Suprapubic skin (tissue), 4 donors: Measurements from ENCODE around the gene CCDC7. TPM values are rescaled to one million over a fixed set of nuclear protein-coding genes. Genes with fewer than 3 reads are reported as not detected.

Experiments
- DNase-seq, 2 donors: peaks; one replicate each; pipeline ENCODE4 v3.0.0-alpha.2; 2019; ENCODE audit warnings: low spot score in 2 of 2
- H3K27ac ChIP-seq: fragments of 200-600 bp; sonication (generic); one replicate; pipeline ENCODE4 v1.5.1; 2019
- H3K27me3 ChIP-seq: fragments of 200-600 bp; sonication (generic); one replicate; pipeline ENCODE4 v1.5.1; 2019
- H3K36me3 ChIP-seq: fragments of 200-600 bp; sonication (generic); one replicate; pipeline ENCODE4 v1.5.1; 2019
- H3K4me1 ChIP-seq: fragments of 200-600 bp; sonication (generic); one replicate; pipeline ENCODE4 v1.5.1; 2019
- H3K4me3 ChIP-seq: fragments of 200-600 bp; sonication (generic); one replicate; pipeline ENCODE4 v1.5.1; 2019; ENCODE audit warnings: mild to moderate bottlenecking
- H3K9me3 ChIP-seq: fragments of 200-600 bp; sonication (generic); one replicate; pipeline ENCODE4 v1.5.1; 2019
- EP300 ChIP-seq: sonication (generic); formaldehyde crosslinking; IDR thresholded peaks from one replicate; pipeline ENCODE4 v1.6.1; 2017; ENCODE audit warnings: antibody characterized with exemption
- POLR2A ChIP-seq, 2 donors: fragments of 450-650 bp; IDR thresholded peaks; one replicate each; pipeline ENCODE4 v1.6.1; 2017; ENCODE audit warnings: antibody characterized with exemption in 2 of 2, mild to moderate bottlenecking in 2 of 2, moderate library complexity in 2 of 2
- POLR2AphosphoS5 ChIP-seq, 3 donors: sonication (generic); formaldehyde crosslinking; IDR thresholded peaks; one replicate each; pipeline ENCODE4 v1.6.1; 2017; ENCODE audit warnings: antibody characterized with exemption in 3 of 3
- WGBS: methylation state at CpG from one replicate; pipeline ENCODE4 v1.1.5; 2018; 5-methylcytosine and 5-hydroxymethylcytosine counted together
- total RNA-seq, 4 donors: library from RNA; depleted of rRNA; stranded (reverse); fragments of >200 nt; gene quantifications; one replicate each; pipeline ENCODE4 v1.1.0, GENCODE V29; 2016
- TF ChIP-seq, protein P1 (sequence below), 2 donors: fragments of 200-600 bp in 1 of 2; fragments of 450-650 bp in 1 of 2; sonication (generic) in 1 of 2; IDR thresholded peaks; one replicate each; pipeline ENCODE4 v1.5.1; 2016 to 2019; ENCODE audit warnings: antibody characterized with exemption in 2 of 2, mild to moderate bottlenecking in 1 of 2, moderate library complexity in 1 of 2

Gene CCDC7
- total RNA-seq, 4 donors from 2014 or later: 4.6 to 10.1 (median 7.6) TPM

DNA sequence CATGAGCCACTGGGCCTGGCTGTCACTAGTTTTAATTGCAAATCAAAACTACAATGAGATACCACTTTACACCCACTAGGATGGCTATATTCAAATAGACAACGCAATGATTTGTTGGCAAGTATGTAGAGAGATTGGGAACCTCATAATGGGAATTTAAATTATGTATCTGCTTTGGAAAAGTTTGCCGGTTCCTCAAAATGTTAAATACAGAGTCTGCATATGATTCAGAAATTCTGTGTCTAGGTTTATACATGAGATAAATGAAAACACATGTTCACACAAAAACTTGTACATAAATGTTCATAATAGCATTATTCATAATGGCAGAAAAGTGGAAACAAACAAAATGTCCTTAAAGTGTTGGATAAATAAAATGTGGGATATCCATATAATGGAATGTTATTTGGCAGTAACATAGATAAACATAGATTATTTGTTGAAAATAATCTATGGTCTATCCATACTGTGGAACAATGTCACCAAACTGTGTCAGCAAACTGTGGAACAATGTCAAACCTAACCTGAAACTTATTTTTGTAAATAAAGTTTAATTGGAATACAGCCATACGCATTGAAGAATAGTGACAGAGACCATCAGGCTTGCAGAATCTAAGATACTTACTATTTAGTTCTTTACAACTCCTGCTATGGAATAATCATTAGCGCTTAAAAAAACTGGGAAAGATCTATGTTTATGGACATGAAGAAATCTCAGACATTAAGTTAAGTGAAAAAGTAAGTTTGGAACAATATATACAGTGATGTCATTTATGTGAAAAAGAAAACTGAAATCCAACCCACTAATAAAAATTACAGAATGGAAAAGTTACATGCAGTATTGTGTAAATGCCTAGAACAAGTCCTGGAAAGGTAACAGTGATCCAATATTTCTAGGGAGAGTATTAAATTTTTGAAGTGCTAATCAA is 70.9 kb downstream of the CCDC7 start:
- Histone ChIP-seq H3K4me1 (no peaks in the 10 kb centered on the region), H3K4me3 (no peak overlapping the region), H3K9me3 (peaks cover 5% of the 10 kb centered on the region), H3K36me3 (no peaks in the 10 kb centered on the region), H3K27ac (no peak overlapping the region), H3K27me3 (no peaks in the 10 kb centered on the region)
- DNase-seq: no peak
- 83% methylated on average over 4 of the region's 4 CpGs for WGBS
- TF ChIP-seq, protein P1, sequence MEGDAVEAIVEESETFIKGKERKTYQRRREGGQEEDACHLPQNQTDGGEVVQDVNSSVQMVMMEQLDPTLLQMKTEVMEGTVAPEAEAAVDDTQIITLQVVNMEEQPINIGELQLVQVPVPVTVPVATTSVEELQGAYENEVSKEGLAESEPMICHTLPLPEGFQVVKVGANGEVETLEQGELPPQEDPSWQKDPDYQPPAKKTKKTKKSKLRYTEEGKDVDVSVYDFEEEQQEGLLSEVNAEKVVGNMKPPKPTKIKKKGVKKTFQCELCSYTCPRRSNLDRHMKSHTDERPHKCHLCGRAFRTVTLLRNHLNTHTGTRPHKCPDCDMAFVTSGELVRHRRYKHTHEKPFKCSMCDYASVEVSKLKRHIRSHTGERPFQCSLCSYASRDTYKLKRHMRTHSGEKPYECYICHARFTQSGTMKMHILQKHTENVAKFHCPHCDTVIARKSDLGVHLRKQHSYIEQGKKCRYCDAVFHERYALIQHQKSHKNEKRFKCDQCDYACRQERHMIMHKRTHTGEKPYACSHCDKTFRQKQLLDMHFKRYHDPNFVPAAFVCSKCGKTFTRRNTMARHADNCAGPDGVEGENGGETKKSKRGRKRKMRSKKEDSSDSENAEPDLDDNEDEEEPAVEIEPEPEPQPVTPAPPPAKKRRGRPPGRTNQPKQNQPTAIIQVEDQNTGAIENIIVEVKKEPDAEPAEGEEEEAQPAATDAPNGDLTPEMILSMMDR (IDR thresholded peaks at IDR 0.05): no peak
- TF ChIP-seq EP300 (no peak), POLR2AphosphoS5 (IDR thresholded peaks at IDR 0.05) (no peak), POLR2A (IDR thresholded peaks at IDR 0.05) (no peak)

DNA sequence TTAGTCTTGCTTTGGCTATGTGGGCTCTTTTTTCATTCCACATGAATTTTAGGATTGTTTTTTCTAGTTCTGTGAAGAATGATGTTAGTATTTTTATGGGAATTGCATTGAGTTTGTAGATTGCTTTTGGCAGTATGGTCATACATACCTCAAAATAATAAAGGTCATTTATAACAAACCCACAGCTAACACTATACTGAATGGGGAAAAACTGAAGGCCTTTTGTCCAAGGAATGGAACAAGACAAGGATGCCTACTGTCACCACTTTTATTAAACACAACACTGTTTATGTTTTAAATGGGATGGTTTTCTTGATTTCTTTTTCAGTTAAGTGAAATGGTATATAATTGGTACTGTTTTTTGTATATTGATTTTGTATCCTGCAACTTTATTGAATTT is 84.3 kb downstream of the CCDC7 start:
- DNase-seq: no peak
- Histone ChIP-seq H3K27ac (no peak overlapping the region), H3K27me3 (no peaks in the 10 kb centered on the region), H3K9me3 (no peaks in the 10 kb centered on the region), H3K4me3 (no peak overlapping the region), H3K36me3 (no peaks in the 10 kb centered on the region), H3K4me1 (no peaks in the 10 kb centered on the region)
- no peak for TF ChIP-seq POLR2AphosphoS5 (IDR thresholded peaks at IDR 0.05)
- no peak for TF ChIP-seq EP300
- TF ChIP-seq, protein P1 (IDR thresholded peaks at IDR 0.05): no peak
- TF ChIP-seq POLR2A (IDR thresholded peaks at IDR 0.05): no peak

DNA sequence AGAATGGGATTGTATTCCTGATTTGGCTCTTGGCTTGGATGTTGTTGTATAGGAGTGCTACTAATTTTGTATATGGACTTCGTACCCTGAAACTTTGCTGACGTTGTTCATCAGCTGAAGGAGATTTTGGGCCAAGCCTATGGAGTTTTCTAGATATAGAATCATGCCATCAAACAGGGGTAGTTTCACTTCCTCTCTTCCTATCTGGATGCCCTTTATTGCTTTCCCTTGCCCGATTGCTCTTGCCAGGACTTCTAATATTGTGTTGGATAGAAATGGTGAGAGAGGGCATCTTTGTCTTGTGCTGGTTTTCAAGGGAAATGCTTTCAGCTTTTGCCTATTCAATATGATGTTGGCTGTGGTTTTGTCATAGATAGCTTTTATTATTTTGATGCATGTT is 92.3 kb downstream of the CCDC7 start:
- no peak overlapping the region for H3K4me3 ChIP-seq
- no peak for DNase-seq
- TF ChIP-seq, protein P1 (IDR thresholded peaks at IDR 0.05): no peak
- no peaks in the 10 kb centered on the region for H3K27me3 ChIP-seq
- H3K27ac ChIP-seq: no peak overlapping the region
- no peaks in the 10 kb centered on the region for H3K36me3 ChIP-seq
- no peaks in the 10 kb centered on the region for H3K4me1 ChIP-seq
- WGBS: 73% methylated on average over 3 of the region's 3 CpGs
- H3K9me3 ChIP-seq: no peaks in the 10 kb centered on the region

- DNase-seq: no peak
- 95% methylated on average over 6 of the region's 6 CpGs for WGBS
- Histone ChIP-seq H3K36me3 (no peaks in the 10 kb centered on the region), H3K27ac (no peak overlapping the region), H3K27me3 (no peaks in the 10 kb centered on the region), H3K4me1 (no peaks in the 10 kb centered on the region), H3K9me3 (no peaks in the 10 kb centered on the region), H3K4me3 (no peak overlapping the region)
- no peak for TF ChIP-seq POLR2A (IDR thresholded peaks at IDR 0.05)
- no peak for TF ChIP-seq EP300
- TF ChIP-seq, protein P1 (IDR thresholded peaks at IDR 0.05): no peak
- TF ChIP-seq POLR2AphosphoS5 (IDR thresholded peaks at IDR 0.05): no peak
Observed at GRCh38 chr10:32540691-32541470, 94.9 kb downstream of the CCDC7 start.

DNA sequence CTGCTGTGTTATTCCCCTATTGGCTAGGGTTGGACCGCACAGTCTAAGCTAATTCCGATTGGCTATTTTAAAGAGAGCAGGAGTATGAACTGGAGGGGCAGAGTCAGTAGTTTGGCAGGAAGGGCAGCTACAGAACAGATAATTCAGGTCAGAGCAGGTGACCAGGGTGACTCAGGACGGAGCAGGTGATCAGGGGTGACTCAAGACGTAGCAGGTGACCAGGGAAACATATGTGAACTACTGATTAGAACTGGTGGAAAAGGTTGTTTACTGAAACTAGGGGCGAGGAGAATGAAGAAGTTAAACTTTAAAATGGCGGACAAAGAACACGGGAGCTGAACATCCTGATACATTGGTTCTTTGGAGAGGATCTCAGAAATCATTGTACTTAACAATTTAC is 102.3 kb downstream of the CCDC7 start:
- Histone ChIP-seq H3K4me1 (no peaks in the 10 kb centered on the region), H3K9me3 (no peaks in the 10 kb centered on the region), H3K27me3 (no peaks in the 10 kb centered on the region), H3K36me3 (peaks cover 3% of the 10 kb centered on the region), H3K27ac (no peak overlapping the region), H3K4me3 (no peak overlapping the region)
- DNase-seq: no peak
- WGBS: 95% methylated on average over 7 of the region's 7 CpGs
- no peak for TF ChIP-seq POLR2A (IDR thresholded peaks at IDR 0.05)
- TF ChIP-seq POLR2AphosphoS5 (IDR thresholded peaks at IDR 0.05): no peak
- TF ChIP-seq, protein P1 (IDR thresholded peaks at IDR 0.05): no peak
- no peak for TF ChIP-seq EP300
